Keratinocyte (primary cell): ENCODE measurements around the gene PCGF5. TPM values are rescaled to one million over a fixed set of nuclear protein-coding genes. Genes with fewer than 3 reads are reported as not detected.

Experiments used
- DNase-seq: peaks from one replicate; pipeline ENCODE4 v3.0.0-alpha.2; 2011; ENCODE audit warnings: low read depth, missing footprints, low spot score
- FAIRE-seq: peaks from 2 replicates; lab custom pipeline; 2011; peaks lifted over from hg19 to GRCh38; lab: Jason Lieb, UNC
- H2AFZ ChIP-seq: 2 replicates; pipeline ENCODE4 v1.6.0; 2012; ENCODE audit warnings: low read length, control low read depth, inconsistent platforms; ENCODE audit not compliant: control insufficient read depth
- H3K27ac ChIP-seq: 2 replicates; pipeline ENCODE4 v1.5.1; 2011; ENCODE audit warnings: low read length; ENCODE audit not compliant: control insufficient read depth, insufficient read depth
- H3K27me3 ChIP-seq: 3 replicates; pipeline ENCODE4 v1.6.0; 2011; ENCODE audit warnings: low read length; ENCODE audit not compliant: control insufficient read depth, insufficient read depth; ENCODE audit errors: extremely low read depth
- H3K36me3 ChIP-seq, 2 experiments: 2 replicates in 1 of 2; 3 replicates in 1 of 2; pipeline ENCODE4 v1.5.1; 2011; ENCODE audit warnings: low read length in 2 of 2, mild to moderate bottlenecking in 1 of 2; ENCODE audit not compliant: control insufficient read depth in 2 of 2, insufficient read depth in 2 of 2; ENCODE audit errors: extremely low read depth in 1 of 2
- H3K4me1 ChIP-seq: 3 replicates; pipeline ENCODE4 v1.5.1; 2011; ENCODE audit warnings: low read length; ENCODE audit not compliant: control insufficient read depth, insufficient read depth; ENCODE audit errors: extremely low read depth
- H3K4me2 ChIP-seq: 3 replicates; pipeline ENCODE4 v1.6.0; 2011; ENCODE audit warnings: low read depth, low read length; ENCODE audit not compliant: control insufficient read depth, insufficient read depth; ENCODE audit errors: extremely low read depth
- H3K4me3 ChIP-seq, 3 experiments: fragments of 200-600 bp in 1 of 3; sonication (generic) in 1 of 3; 2 replicates in 2 of 3; 3 replicates in 1 of 3; pipeline ENCODE4 v1.5.1; 2011 to 2016; ENCODE audit warnings: low read length in 3 of 3, mild to moderate bottlenecking in 3 of 3, control low read depth in 2 of 3, inconsistent platforms in 1 of 3, low read depth in 1 of 3, mixed read lengths in 1 of 3, mixed run types in 1 of 3, moderate library complexity in 1 of 3; ENCODE audit not compliant: control insufficient read depth in 2 of 3, insufficient read depth in 2 of 3; ENCODE audit errors: extremely low read depth in 1 of 3
- H3K79me2 ChIP-seq: 2 replicates; pipeline ENCODE4 v1.6.0; 2012; ENCODE audit warnings: low read length; ENCODE audit not compliant: control insufficient read depth, insufficient read depth
- H3K9ac ChIP-seq: 3 replicates; pipeline ENCODE4 v1.6.0; 2011; ENCODE audit warnings: low read length; ENCODE audit not compliant: control insufficient read depth, insufficient read depth; ENCODE audit errors: extremely low read depth
- H3K9me1 ChIP-seq: 3 replicates; pipeline ENCODE4 v1.6.0; 2011; ENCODE audit warnings: low read length; ENCODE audit not compliant: control insufficient read depth, insufficient read depth; ENCODE audit errors: extremely low read depth
- H3K9me3 ChIP-seq: 2 replicates; pipeline ENCODE4 v1.5.1; 2012; ENCODE audit warnings: low read depth, low read length; ENCODE audit not compliant: control insufficient read depth
- H4K20me1 ChIP-seq: 3 replicates; pipeline ENCODE4 v1.6.0; 2011; ENCODE audit warnings: low read length; ENCODE audit not compliant: control insufficient read depth, insufficient read depth; ENCODE audit errors: extremely low read depth
- CTCF ChIP-seq, 3 experiments: IDR thresholded peaks in 1 of 3; conservative IDR thresholded peaks in 1 of 3; optimal IDR thresholded peaks in 1 of 3; 2 replicates in 2 of 3; 3 replicates in 1 of 3; pipeline versions ENCODE3 to v1.5.1; 2011; ENCODE audit warnings: low read length in 3 of 3, mild to moderate bottlenecking in 3 of 3, moderate library complexity in 2 of 3, control low read depth in 1 of 3, inconsistent platforms in 1 of 3; ENCODE audit not compliant: insufficient read depth in 2 of 3; ENCODE audit errors: extremely low read depth in 1 of 3
- EZH2 ChIP-seq: IDR thresholded peaks from one replicate; pipeline ENCODE4 v1.6.1; 2012; ENCODE audit warnings: inconsistent platforms, mild to moderate bottlenecking, low read length, moderate library complexity
- dilution Hi-C: fragments of 300-500 bp; cut with MboI; formaldehyde crosslinking; loops from one replicate; pipeline ENCODE4 v1.7.0; 2020; ENCODE audit warnings: low sequenced_read_pairs; ENCODE audit not compliant: extremely low pct_ligation_motif_present
- polyA plus RNA-seq, 5 experiments: library from polyadenylated mRNA; depleted of rRNA in 3 of 5; stranded (reverse) in 3 of 5; stranded (forward) in 1 of 5; unstranded in 1 of 5; fragments of >200 nt; gene quantifications; 1 replicate in 1 of 5; 2 replicates in 3 of 5; 3 replicates in 1 of 5; pipeline versions ENCODE4 v1.2.1 to v1.2.3, GENCODE V29; 2011 to 2012; ENCODE audit warnings: missing spikeins in 2 of 5, low read depth in 1 of 5, low replicate concordance in 1 of 5

Gene PCGF5
- polyA plus RNA-seq, 1 donor (not counting 4 experiments of a cell fraction or from before 2014, with no cell fraction given) = 13.9 TPM

DNA sequence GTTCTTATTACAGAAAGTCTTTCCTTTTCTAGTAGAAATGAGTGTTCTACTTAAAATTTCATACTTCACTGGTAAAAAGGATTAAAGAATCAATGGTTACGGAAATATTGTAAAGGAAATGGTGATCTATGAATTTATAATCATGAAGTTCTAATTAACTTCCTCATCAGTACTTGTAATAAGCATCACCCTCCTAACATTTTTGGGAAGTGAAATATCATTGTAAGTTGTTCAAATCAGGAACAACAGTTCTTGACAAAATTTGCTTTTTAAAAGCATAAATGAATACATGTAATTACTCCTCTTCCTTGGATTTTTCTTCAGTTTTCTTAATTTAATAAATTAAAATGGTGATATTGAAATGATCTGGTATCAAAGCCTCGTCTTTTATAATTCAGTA lies 5.6 kb upstream of the PCGF5 start:
- Histone ChIP-seq H3K4me3 (no peak overlapping the region), H3K27ac (no peak overlapping the region), H3K4me2 (no peak overlapping the region), H3K79me2 (no peaks in the 10 kb centered on the region), H3K9me1 (no peaks in the 10 kb centered on the region), H4K20me1 (no peaks in the 10 kb centered on the region), H3K4me1 (peaks cover under 1% of the 10 kb centered on the region), H2AFZ (no peak overlapping the region), H3K36me3 (no peaks in the 10 kb centered on the region), H3K27me3 (no peaks in the 10 kb centered on the region), H3K9me3 (no peaks in the 10 kb centered on the region), H3K9ac (no peak overlapping the region)
- dilution Hi-C loops = no loop called here
- TF ChIP-seq CTCF (optimal IDR thresholded peaks at IDR 0.05 in 1 of 3, IDR thresholded peaks at IDR 0.05 in 1 of 3, conservative IDR thresholded peaks at IDR 0.05 in 1 of 3; ENCODE audit: extremely low read depth in 1 of 3, insufficient read depth in 2 of 3, low read length in 3 of 3) (no peak), EZH2 (no peak)
- FAIRE-seq (no peak), DNase-seq (no peak)

DNA sequence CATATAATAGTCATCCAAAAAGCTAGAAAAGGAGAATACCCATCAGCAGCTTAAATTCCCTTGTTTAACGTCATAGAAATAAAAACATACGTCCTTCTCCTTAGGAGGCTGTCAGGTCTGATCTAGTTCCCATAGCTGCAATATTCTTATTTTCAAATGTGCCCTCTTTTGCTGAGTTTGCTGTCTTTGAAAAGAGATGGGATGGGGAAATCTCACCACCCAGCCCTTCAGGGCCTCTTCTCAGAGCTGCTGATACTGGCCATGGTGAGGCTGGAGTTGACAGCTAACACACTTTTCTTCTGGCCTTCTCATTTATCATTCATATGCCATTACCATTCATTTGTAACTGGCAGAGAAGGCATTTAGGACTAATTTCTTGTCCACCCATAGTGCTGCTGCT lies 5.1 kb upstream of the PCGF5 start:
- DNase-seq (no peak), FAIRE-seq (no peak)
- no peaks in the 10 kb centered on the region for H3K79me2 ChIP-seq
- H3K9me3 ChIP-seq = no peaks in the 10 kb centered on the region
- H3K27me3 ChIP-seq = no peaks in the 10 kb centered on the region
- no peak overlapping the region for H3K27ac ChIP-seq
- no peak overlapping the region for H3K9ac ChIP-seq
- H3K36me3 ChIP-seq = no peaks in the 10 kb centered on the region
- no peaks in the 10 kb centered on the region for H3K9me1 ChIP-seq
- dilution Hi-C loops = no loop called here
- TF ChIP-seq CTCF (optimal IDR thresholded peaks at IDR 0.05 in 1 of 3, IDR thresholded peaks at IDR 0.05 in 1 of 3, conservative IDR thresholded peaks at IDR 0.05 in 1 of 3; ENCODE audit: extremely low read depth in 1 of 3, insufficient read depth in 2 of 3, low read length in 3 of 3) (no peak), EZH2 (no peak)
- no peak overlapping the region for H3K4me2 ChIP-seq
- peaks cover 4% of the 10 kb centered on the region for H3K4me1 ChIP-seq
- no peak overlapping the region for H3K4me3 ChIP-seq
- H4K20me1 ChIP-seq = no peaks in the 10 kb centered on the region
- H2AFZ ChIP-seq = no peak overlapping the region
